ENCODE results near the gene ZNF280B. TPM values are rescaled to one million over a fixed set of nuclear protein-coding genes. Genes with fewer than 3 reads are reported as not detected.

Gene ZNF280B
- total and polyA plus RNA-seq, 9 of the 15 experiments (the other 6 are each of a cell fraction or from before 2014, with no cell fraction given): 7.7 to 29.9 (median 20.0) TPM

- Histone ChIP-seq H3K27me3 (ENCODE audit: control insufficient read depth in 2 of 2, insufficient read depth in 2 of 2, low read length in 2 of 2) (peaks cover 13 to 18% of the 10 kb centered on the region in 2 experiments; a peak in 4 of 5 replicates), H3K9me1 (ENCODE audit: control insufficient read depth, insufficient read depth, low read length) (no peaks in the 10 kb centered on the region), H2AFZ (ENCODE audit: low read depth, low read length) (no peak overlapping the region), H3K27ac (ENCODE audit: extremely low read depth, low read depth, low read length) (no peak overlapping the region), H3K4me1 (replicated peaks in 1 of 2; ENCODE audit: control insufficient read depth in 2 of 2, insufficient read depth in 2 of 2, low read length in 2 of 2) (peaks cover 0 to 2% of the 10 kb centered on the region in 2 experiments; a peak in 1 of 5 replicates), H3K79me2 (ENCODE audit: control insufficient read depth, insufficient read depth, low read length) (no peaks in the 10 kb centered on the region), H3K4me2 (ENCODE audit: insufficient read depth, low read length) (no peak overlapping the region), H3K4me3 (no peak overlapping the region), H3K36me3 (ENCODE audit: control insufficient read depth, insufficient read depth, low read length) (no peaks in the 10 kb centered on the region), H4K20me1 (replicated peaks; ENCODE audit: control insufficient read depth, insufficient read depth, low read length) (peaks cover 5% of the 10 kb centered on the region; the same call in 1 of the 2 replicates), H3K9me3 (replicated peaks; ENCODE audit: control insufficient read depth, insufficient read depth, low read depth, low read length) (peaks cover 8% of the 10 kb centered on the region), H3K9ac (ENCODE audit: insufficient read depth in 1 of 2, low read depth in 2 of 2, low read length in 2 of 2) (no peak overlapping the region)
- DNase-seq (ENCODE audit: extremely low read depth in 1 of 4, low spot score in 3 of 4): peak; percentile 77 to 81 (median 80)
- intact Hi-C loops (cut with micrococcal nuclease): loop anchor here (1.0 to 10.0 kb wide), 4 partner anchors 32 to 662 kb away; no protein-coding TSS in a partner anchor
- in situ Hi-C loops (cut with MboI): loop anchor here (5.0 to 10.0 kb wide), 4 partner anchors 229 to 1792 kb away; partner anchors contain the start of gene IGLL5
- ChIA-PET CTCF (ENCODE audit: low intra/inter-chr PET ratio) (interaction anchor here (0.8 to 4.8 kb wide), 26 partner anchors 10 to 819 kb away, joined by 3 to 78 read pairs (median 11); partner anchors contain the start of genes PRAME, ZNF280A and ZNF280B), POLR2A (interaction anchor here (0.7 to 5.3 kb wide), 16 partner anchors 10 to 325 kb away, joined by 3 to 37 read pairs (median 4); partner anchors contain the start of gene PRAME)
- no TSS peak for BruUV-seq (replicated peaks)
- peak; percentile 76 for ATAC-seq
- no peak for FAIRE-seq
- 2% methylated on average over 6 of the region's 6 CpGs for WGBS (ENCODE audit: insufficient coverage, low coverage, missing lambda C conversion rate)
- TF ChIP-seq SRF (CRISPR knock-in tag; IDR thresholded peaks at IDR 0.05) (0 out of 4 replicates have a peak, but pooled peaks of 1 of the 2 experiments have one; percentile 13), ETV1 (tag; conservative IDR thresholded peaks at IDR 0.05; ENCODE audit: low read depth) (peak; percentile 47; the same call in 1 of the 2 replicates), ZNF398 (CRISPR knock-in tag; IDR thresholded peaks at IDR 0.05) (0 out of 2 replicates have a peak, but pooled peaks have one; percentile 44), STAT5B (CRISPR knock-in tag; IDR thresholded peaks at IDR 0.05) (no peak), LARP7 (IDR thresholded peaks at IDR 0.05) (no peak), ZNF778 (CRISPR knock-in tag; IDR thresholded peaks at IDR 0.05) (peak; percentile 95; the same call in 1 of the 2 replicates), HOMEZ (CRISPR knock-in tag; IDR thresholded peaks at IDR 0.05) (0 out of 2 replicates have a peak, but pooled peaks have one; percentile 41), RFX7 (CRISPR knock-in tag; IDR thresholded peaks at IDR 0.05) (0 out of 2 replicates have a peak, but pooled peaks have one; percentile 22), RCOR1 (IDR thresholded peaks at IDR 0.05; ENCODE audit: borderline replicate concordance in 1 of 2, low read depth in 2 of 2, low read length in 2 of 2) (peak; percentile 55 to 95; a peak in 3 of 4 replicates), ERF (CRISPR knock-in tag; IDR thresholded peaks at IDR 0.05) (no peak), RBM15 (IDR thresholded peaks at IDR 0.05; ENCODE audit: insufficient read depth, low read length) (no peak), CXXC5 (CRISPR knock-in tag; IDR thresholded peaks at IDR 0.05) (peak; percentile 56), DMBX1 (CRISPR knock-in tag; IDR thresholded peaks at IDR 0.05; ENCODE audit: borderline replicate concordance) (0 out of 2 replicates have a peak, but pooled peaks have one; percentile 20)
- TF ChIP-seq, protein P1, sequence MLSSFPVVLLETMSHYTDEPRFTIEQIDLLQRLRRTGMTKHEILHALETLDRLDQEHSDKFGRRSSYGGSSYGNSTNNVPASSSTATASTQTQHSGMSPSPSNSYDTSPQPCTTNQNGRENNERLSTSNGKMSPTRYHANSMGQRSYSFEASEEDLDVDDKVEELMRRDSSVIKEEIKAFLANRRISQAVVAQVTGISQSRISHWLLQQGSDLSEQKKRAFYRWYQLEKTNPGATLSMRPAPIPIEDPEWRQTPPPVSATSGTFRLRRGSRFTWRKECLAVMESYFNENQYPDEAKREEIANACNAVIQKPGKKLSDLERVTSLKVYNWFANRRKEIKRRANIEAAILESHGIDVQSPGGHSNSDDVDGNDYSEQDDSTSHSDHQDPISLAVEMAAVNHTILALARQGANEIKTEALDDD (IDR thresholded peaks at IDR 0.05): peak; percentile 59
These were observed 45.6 kb downstream of the ZNF280B start for GRCh38 chr22:22462813-22463567.

All from K562 (cell line).